MM.1S (cell line): ENCODE results near the gene GSC2.

Experiments used
- EZH2 ChIP-seq: fragments of 300-600 bp; sonication (generic); optimal IDR thresholded peaks from 2 replicates; pipeline ENCODE3; 2017; ENCODE audit warnings: low read depth, mild to moderate bottlenecking, antibody characterized with exemption, low read length, mixed read lengths
- TF ChIP-seq, protein P1 (sequence below): fragments of 300-600 bp; sonication (generic); IDR thresholded peaks from 2 replicates; pipeline ENCODE4 v1.5.1; 2016; ENCODE audit warnings: antibody characterized with exemption, low read length, mixed read lengths

- no peak for TF ChIP-seq EZH2
- TF ChIP-seq, protein P1, sequence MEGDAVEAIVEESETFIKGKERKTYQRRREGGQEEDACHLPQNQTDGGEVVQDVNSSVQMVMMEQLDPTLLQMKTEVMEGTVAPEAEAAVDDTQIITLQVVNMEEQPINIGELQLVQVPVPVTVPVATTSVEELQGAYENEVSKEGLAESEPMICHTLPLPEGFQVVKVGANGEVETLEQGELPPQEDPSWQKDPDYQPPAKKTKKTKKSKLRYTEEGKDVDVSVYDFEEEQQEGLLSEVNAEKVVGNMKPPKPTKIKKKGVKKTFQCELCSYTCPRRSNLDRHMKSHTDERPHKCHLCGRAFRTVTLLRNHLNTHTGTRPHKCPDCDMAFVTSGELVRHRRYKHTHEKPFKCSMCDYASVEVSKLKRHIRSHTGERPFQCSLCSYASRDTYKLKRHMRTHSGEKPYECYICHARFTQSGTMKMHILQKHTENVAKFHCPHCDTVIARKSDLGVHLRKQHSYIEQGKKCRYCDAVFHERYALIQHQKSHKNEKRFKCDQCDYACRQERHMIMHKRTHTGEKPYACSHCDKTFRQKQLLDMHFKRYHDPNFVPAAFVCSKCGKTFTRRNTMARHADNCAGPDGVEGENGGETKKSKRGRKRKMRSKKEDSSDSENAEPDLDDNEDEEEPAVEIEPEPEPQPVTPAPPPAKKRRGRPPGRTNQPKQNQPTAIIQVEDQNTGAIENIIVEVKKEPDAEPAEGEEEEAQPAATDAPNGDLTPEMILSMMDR, result no peak
Observed at GRCh38 chr22:19120829-19121630, 29.1 kb downstream of the GSC2 start.
